Vagina (tissue), 2 donors: Measurements from ENCODE around the gene PSTPIP2. TPM values are rescaled to one million over a fixed set of nuclear protein-coding genes. Genes with fewer than 3 reads are reported as not detected.

Source experiments
- DNase-seq, 2 donors: peaks; one replicate each; pipeline ENCODE4 v3.0.0-alpha.2; 2017; ENCODE audit errors: extremely low spot score in 2 of 2
- H3K27ac ChIP-seq: fragments of 200-600 bp; sonication (generic); one replicate; pipeline ENCODE4 v1.5.1; 2019
- H3K27me3 ChIP-seq: fragments of 200-600 bp; sonication (generic); one replicate; pipeline ENCODE4 v1.5.1; 2019
- H3K36me3 ChIP-seq, 2 donors: fragments of 200-600 bp; sonication (generic); one replicate each; pipeline ENCODE4 v1.5.1; 2017 to 2019
- H3K4me1 ChIP-seq: fragments of 200-600 bp; sonication (generic); one replicate; pipeline ENCODE4 v1.5.1; 2019
- H3K4me3 ChIP-seq, 2 donors: fragments of 200-600 bp; sonication (generic); 1 replicate in 1 of 2; 2 replicates in 1 of 2; pipeline ENCODE4 v1.5.1; 2016 to 2019
- H3K9me3 ChIP-seq: fragments of 200-600 bp; sonication (generic); one replicate; pipeline ENCODE4 v1.5.1; 2019
- CTCF ChIP-seq, 3 experiments: fragments of 450-650 bp in 2 of 3; fragments of 200-600 bp in 1 of 3; sonication (generic) in 1 of 3; IDR thresholded peaks; one replicate each; pipeline ENCODE4 v1.5.1; 2017 to 2019; ENCODE audit warnings: antibody characterized with exemption in 3 of 3, mild to moderate bottlenecking in 2 of 3, moderate library complexity in 2 of 3
- POLR2A ChIP-seq, 2 donors: fragments of 450-650 bp; IDR thresholded peaks; one replicate each; pipeline ENCODE4 v1.6.1; 2017; ENCODE audit warnings: antibody characterized with exemption in 2 of 2, mild to moderate bottlenecking in 2 of 2, moderate library complexity in 2 of 2
- POLR2AphosphoS5 ChIP-seq, 2 donors: sonication (generic); formaldehyde crosslinking; IDR thresholded peaks; one replicate each; pipeline ENCODE4 v1.9.0; 2017; ENCODE audit warnings: antibody characterized with exemption in 2 of 2, mild to moderate bottlenecking in 2 of 2, low read depth in 1 of 2; ENCODE audit not compliant: insufficient read depth in 1 of 2
- intact Hi-C: fragments of 100-400 bp; cut with DNase I; formaldehyde crosslinking; loops from one replicate; pipeline ENCODE4 v1.15.1; 2023
- total RNA-seq: library from RNA; depleted of rRNA; stranded (reverse); fragments of >200 nt; gene quantifications from one replicate; pipeline ENCODE4 v1.2.3, GENCODE V29; 2016

Gene PSTPIP2
- total RNA-seq, 1 donor from 2014 or later: 9.1 TPM

- DNase-seq: no peak
- no peaks in the 10 kb centered on the region for H3K36me3 ChIP-seq
- no peaks in the 10 kb centered on the region for H3K9me3 ChIP-seq
- intact Hi-C loops: no loop called here
- no peaks in the 10 kb centered on the region for H3K4me1 ChIP-seq
- no peaks in the 10 kb centered on the region for H3K27me3 ChIP-seq
- TF ChIP-seq POLR2AphosphoS5 (IDR thresholded peaks at IDR 0.05; ENCODE audit: insufficient read depth in 1 of 2, low read depth in 1 of 2) (no peak), CTCF (IDR thresholded peaks at IDR 0.05) (no peak), POLR2A (IDR thresholded peaks at IDR 0.05) (no peak)
- H3K4me3 ChIP-seq: no peak overlapping the region
- no peak overlapping the region for H3K27ac ChIP-seq
Measured at GRCh38 chr18:46009125-46009840, 62.8 kb downstream of the PSTPIP2 start.

GRCh38 chr18:46008531-46008930, 63.5 kb downstream of the PSTPIP2 start:
- no peak overlapping the region for H3K27ac ChIP-seq
- H3K4me3 ChIP-seq: no peak overlapping the region
- H3K27me3 ChIP-seq: no peaks in the 10 kb centered on the region
- intact Hi-C loops: no loop called here
- no peaks in the 10 kb centered on the region for H3K36me3 ChIP-seq
- no peaks in the 10 kb centered on the region for H3K4me1 ChIP-seq
- no peak for DNase-seq
- no peaks in the 10 kb centered on the region for H3K9me3 ChIP-seq
- TF ChIP-seq POLR2AphosphoS5 (IDR thresholded peaks at IDR 0.05; ENCODE audit: insufficient read depth in 1 of 2, low read depth in 1 of 2) (no peak), POLR2A (IDR thresholded peaks at IDR 0.05) (no peak)

- Histone ChIP-seq H3K27me3 (no peaks in the 10 kb centered on the region), H3K36me3 (no peaks in the 10 kb centered on the region), H3K4me1 (no peaks in the 10 kb centered on the region), H3K27ac (no peak overlapping the region), H3K4me3 (no peak overlapping the region), H3K9me3 (no peaks in the 10 kb centered on the region)
- no peak for DNase-seq
- TF ChIP-seq CTCF (IDR thresholded peaks at IDR 0.05) (no peak), POLR2A (IDR thresholded peaks at IDR 0.05) (no peak), POLR2AphosphoS5 (IDR thresholded peaks at IDR 0.05; ENCODE audit: insufficient read depth in 1 of 2, low read depth in 1 of 2) (no peak)
- intact Hi-C loops: no loop called here
Measured at GRCh38 chr18:46007165-46007564, 64.9 kb downstream of the PSTPIP2 start.

GRCh38 chr18:46002934-46003333, 69.1 kb downstream of the PSTPIP2 start:
- peak in 1 of 2 donors; percentile 25 for DNase-seq
- H3K9me3 ChIP-seq: no peaks in the 10 kb centered on the region
- H3K4me1 ChIP-seq: no peaks in the 10 kb centered on the region
- TF ChIP-seq POLR2AphosphoS5 (IDR thresholded peaks at IDR 0.05; ENCODE audit: insufficient read depth in 1 of 2, low read depth in 1 of 2) (no peak), CTCF (IDR thresholded peaks at IDR 0.05) (no peak), POLR2A (IDR thresholded peaks at IDR 0.05) (no peak)
- no peak overlapping the region for H3K27ac ChIP-seq
- H3K4me3 ChIP-seq: no peak overlapping the region
- no peaks in the 10 kb centered on the region for H3K27me3 ChIP-seq
- no peaks in the 10 kb centered on the region for H3K36me3 ChIP-seq
- intact Hi-C loops: no loop called here

- Histone ChIP-seq H3K27me3 (no peaks in the 10 kb centered on the region), H3K4me1 (no peaks in the 10 kb centered on the region), H3K9me3 (no peaks in the 10 kb centered on the region), H3K27ac (no peak overlapping the region), H3K36me3 (no peaks in the 10 kb centered on the region), H3K4me3 (no peak overlapping the region)
- DNase-seq: no peak
- TF ChIP-seq POLR2A (IDR thresholded peaks at IDR 0.05) (no peak), POLR2AphosphoS5 (IDR thresholded peaks at IDR 0.05; ENCODE audit: insufficient read depth in 1 of 2, low read depth in 1 of 2) (no peak), CTCF (IDR thresholded peaks at IDR 0.05) (no peak)
- intact Hi-C loops: no loop called here
Measured at GRCh38 chr18:46001892-46002291, 70.2 kb downstream of the PSTPIP2 start.
